Breast epithelium (tissue), 3 donors: ENCODE results near the gene GDNF.

Experiments used
- POLR2A ChIP-seq: fragments of 450-650 bp; IDR thresholded peaks from one replicate; pipeline ENCODE4 v1.6.1; 2016; ENCODE audit warnings: antibody characterized with exemption, mild to moderate bottlenecking, moderate library complexity
- TF ChIP-seq, protein P1 (sequence below), 3 donors: fragments of 450-650 bp; IDR thresholded peaks; one replicate each; pipeline ENCODE4 v1.5.1; 2016 to 2017; ENCODE audit warnings: antibody characterized with exemption in 3 of 3, mild to moderate bottlenecking in 3 of 3, moderate library complexity in 3 of 3

DNA sequence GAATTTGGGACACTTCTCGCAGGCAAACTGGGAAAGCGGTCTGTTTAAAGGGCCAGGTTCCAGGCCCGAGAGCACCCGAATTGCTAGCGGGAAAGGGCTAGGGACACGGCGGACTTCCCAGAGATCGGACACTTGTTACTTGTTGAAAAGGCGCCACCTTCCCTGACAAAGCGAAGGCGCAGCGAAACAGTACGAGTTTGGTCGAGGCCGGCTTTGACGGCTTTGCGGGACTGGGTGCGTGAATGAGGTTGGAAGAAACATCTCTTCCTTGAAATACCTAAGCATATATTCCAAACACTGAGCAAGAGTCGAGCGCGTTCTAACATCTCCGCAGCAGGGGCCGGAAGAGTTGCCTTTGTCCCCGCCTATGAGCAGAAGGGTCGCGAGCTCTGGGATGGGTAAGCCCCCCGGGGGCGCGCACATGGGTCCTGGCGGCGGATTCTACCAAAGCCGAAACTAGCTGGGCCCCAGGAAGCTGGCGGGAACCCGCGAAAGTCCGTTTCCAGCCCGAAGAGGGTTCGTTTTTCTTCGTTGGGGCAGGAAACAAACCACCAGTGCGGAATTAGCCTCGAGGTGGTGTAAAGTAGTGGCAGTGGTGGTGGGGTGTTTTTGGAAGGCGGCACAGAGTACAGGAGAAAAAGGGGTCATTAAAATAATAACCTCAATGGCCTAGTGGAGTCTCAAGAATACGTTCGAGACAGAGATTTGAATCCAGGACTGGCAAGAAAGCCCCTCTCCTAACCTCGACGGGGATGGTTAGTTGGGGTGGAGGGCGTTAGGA is 1.5 kb downstream of the GDNF start:
- TF ChIP-seq, protein P1, sequence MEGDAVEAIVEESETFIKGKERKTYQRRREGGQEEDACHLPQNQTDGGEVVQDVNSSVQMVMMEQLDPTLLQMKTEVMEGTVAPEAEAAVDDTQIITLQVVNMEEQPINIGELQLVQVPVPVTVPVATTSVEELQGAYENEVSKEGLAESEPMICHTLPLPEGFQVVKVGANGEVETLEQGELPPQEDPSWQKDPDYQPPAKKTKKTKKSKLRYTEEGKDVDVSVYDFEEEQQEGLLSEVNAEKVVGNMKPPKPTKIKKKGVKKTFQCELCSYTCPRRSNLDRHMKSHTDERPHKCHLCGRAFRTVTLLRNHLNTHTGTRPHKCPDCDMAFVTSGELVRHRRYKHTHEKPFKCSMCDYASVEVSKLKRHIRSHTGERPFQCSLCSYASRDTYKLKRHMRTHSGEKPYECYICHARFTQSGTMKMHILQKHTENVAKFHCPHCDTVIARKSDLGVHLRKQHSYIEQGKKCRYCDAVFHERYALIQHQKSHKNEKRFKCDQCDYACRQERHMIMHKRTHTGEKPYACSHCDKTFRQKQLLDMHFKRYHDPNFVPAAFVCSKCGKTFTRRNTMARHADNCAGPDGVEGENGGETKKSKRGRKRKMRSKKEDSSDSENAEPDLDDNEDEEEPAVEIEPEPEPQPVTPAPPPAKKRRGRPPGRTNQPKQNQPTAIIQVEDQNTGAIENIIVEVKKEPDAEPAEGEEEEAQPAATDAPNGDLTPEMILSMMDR (IDR thresholded peaks at IDR 0.05), result no peak
- TF ChIP-seq POLR2A, result no peak
